ENCODE data around the gene ADD1. TPM values are rescaled to one million over a fixed set of nuclear protein-coding genes. Genes with fewer than 3 reads are reported as not detected.

ADD1 gene
- total and polyA plus RNA-seq, 2 of the 13 experiments (the other 11 are each of a cell fraction or from before 2014, with no cell fraction given): 73.9 to 122 TPM

- TF ChIP-seq BORCS8-MEF2B (CRISPR knock-in tag; IDR thresholded peaks at IDR 0.05): peak; percentile 59; the same call in 1 of the 2 replicates
- TF ChIP-seq, protein P1, sequence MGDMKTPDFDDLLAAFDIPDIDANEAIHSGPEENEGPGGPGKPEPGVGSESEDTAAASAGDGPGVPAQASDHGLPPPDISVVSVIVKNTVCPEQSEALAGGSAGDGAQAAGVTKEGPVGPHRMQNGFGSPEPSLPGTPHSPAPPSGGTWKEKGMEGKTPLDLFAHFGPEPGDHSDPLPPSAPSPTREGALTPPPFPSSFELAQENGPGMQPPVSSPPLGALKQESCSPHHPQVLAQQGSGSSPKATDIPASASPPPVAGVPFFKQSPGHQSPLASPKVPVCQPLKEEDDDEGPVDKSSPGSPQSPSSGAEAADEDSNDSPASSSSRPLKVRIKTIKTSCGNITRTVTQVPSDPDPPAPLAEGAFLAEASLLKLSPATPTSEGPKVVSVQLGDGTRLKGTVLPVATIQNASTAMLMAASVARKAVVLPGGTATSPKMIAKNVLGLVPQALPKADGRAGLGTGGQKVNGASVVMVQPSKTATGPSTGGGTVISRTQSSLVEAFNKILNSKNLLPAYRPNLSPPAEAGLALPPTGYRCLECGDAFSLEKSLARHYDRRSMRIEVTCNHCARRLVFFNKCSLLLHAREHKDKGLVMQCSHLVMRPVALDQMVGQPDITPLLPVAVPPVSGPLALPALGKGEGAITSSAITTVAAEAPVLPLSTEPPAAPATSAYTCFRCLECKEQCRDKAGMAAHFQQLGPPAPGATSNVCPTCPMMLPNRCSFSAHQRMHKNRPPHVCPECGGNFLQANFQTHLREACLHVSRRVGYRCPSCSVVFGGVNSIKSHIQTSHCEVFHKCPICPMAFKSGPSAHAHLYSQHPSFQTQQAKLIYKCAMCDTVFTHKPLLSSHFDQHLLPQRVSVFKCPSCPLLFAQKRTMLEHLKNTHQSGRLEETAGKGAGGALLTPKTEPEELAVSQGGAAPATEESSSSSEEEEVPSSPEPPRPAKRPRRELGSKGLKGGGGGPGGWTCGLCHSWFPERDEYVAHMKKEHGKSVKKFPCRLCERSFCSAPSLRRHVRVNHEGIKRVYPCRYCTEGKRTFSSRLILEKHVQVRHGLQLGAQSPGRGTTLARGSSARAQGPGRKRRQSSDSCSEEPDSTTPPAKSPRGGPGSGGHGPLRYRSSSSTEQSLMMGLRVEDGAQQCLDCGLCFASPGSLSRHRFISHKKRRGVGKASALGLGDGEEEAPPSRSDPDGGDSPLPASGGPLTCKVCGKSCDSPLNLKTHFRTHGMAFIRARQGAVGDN (CRISPR knock-in tag; IDR thresholded peaks at IDR 0.05): peak; percentile 93
- peak; percentile 42; the same call in 1 of the 2 replicates for TF ChIP-seq ZNF792 (CRISPR knock-in tag; IDR thresholded peaks at IDR 0.05)
- no peak; the same call in 1 of the 2 replicates for TF ChIP-seq ZHX1 (CRISPR knock-in tag; IDR thresholded peaks at IDR 0.05; ENCODE audit: low read depth)
- TF ChIP-seq, protein P2, sequence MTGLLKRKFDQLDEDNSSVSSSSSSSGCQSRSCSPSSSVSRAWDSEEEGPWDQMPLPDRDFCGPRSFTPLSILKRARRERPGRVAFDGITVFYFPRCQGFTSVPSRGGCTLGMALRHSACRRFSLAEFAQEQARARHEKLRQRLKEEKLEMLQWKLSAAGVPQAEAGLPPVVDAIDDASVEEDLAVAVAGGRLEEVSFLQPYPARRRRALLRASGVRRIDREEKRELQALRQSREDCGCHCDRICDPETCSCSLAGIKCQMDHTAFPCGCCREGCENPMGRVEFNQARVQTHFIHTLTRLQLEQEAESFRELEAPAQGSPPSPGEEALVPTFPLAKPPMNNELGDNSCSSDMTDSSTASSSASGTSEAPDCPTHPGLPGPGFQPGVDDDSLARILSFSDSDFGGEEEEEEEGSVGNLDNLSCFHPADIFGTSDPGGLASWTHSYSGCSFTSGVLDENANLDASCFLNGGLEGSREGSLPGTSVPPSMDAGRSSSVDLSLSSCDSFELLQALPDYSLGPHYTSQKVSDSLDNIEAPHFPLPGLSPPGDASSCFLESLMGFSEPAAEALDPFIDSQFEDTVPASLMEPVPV (CRISPR knock-in tag; IDR thresholded peaks at IDR 0.05): peak; percentile 89
- peak; percentile 74 for TF ChIP-seq ZNF749 (CRISPR knock-in tag; IDR thresholded peaks at IDR 0.05; ENCODE audit: borderline replicate concordance)
- TF ChIP-seq ZNF432 (CRISPR knock-in tag; IDR thresholded peaks at IDR 0.05; ENCODE audit: borderline replicate concordance): no peak
- TF ChIP-seq KDM6A (CRISPR knock-in tag; IDR thresholded peaks at IDR 0.05; ENCODE audit: low read depth): peak; percentile 72
- no peak for TF ChIP-seq HMGA1 (CRISPR knock-in tag; conservative IDR thresholded peaks at IDR 0.05)
- TF ChIP-seq ZSCAN31 (CRISPR knock-in tag; IDR thresholded peaks at IDR 0.05; ENCODE audit: low read depth): peak; percentile 38; the same call in 1 of the 2 replicates
- no peak for TF ChIP-seq ZFP62 (CRISPR knock-in tag; IDR thresholded peaks at IDR 0.05)
- TF ChIP-seq SP5 (CRISPR knock-in tag; IDR thresholded peaks at IDR 0.05; ENCODE audit: borderline replicate concordance, low read depth): peak; percentile 87
- TF ChIP-seq GPN1 (CRISPR knock-in tag; IDR thresholded peaks at IDR 0.05; ENCODE audit: borderline replicate concordance): no peak
- peak; percentile 88 for TF ChIP-seq IKZF5 (CRISPR knock-in tag; IDR thresholded peaks at IDR 0.05)
- TF ChIP-seq ZNF629 (CRISPR knock-in tag; conservative IDR thresholded peaks at IDR 0.05): 0 out of 2 replicates have a peak, but pooled peaks have one; percentile 31
- TF ChIP-seq SKIL (CRISPR knock-in tag; IDR thresholded peaks at IDR 0.05; ENCODE audit: borderline replicate concordance): peak; percentile 60; the same call in 1 of the 2 replicates
These were observed 42.7 kb upstream of the ADD1 start (continued) for GRCh38 chr4:2800691-2801596.
